KBM-7 (cell line): ENCODE measurements around the gene ZMYM2.
"Not testable (repeated sequence)": the region's sequence is repeated elsewhere in the genome, so short reads cannot be mapped to it uniquely, and the experiment has no call there.

Experiments
- DNase-seq: peaks from one replicate; pipeline ENCODE4 v3.0.0-alpha.2; 2015
- in situ Hi-C: fragments of 300-500 bp; cut with MboI; formaldehyde crosslinking; loops from 2 replicates; pipeline ENCODE4 v1.14.3; 2020; ENCODE audit warnings: low sequenced_read_pairs, low pct_unique_long_range_greater_than_20kb, mixed read lengths

The ZMYM2 gene

GRCh38 chr13:20035130-20035529 lies 76.6 kb downstream of the ZMYM2 start:
- no peak for DNase-seq
- in situ Hi-C loops: no loop called here

GRCh38 chr13:20037908-20038307 lies 79.4 kb downstream of the ZMYM2 start:
- DNase-seq: no peak
- in situ Hi-C loops: no loop called here

GRCh38 chr13:20042603-20043002 lies 84.1 kb downstream of the ZMYM2 start:
- DNase-seq, in situ Hi-C loops: not testable (repeated sequence)

GRCh38 chr13:20043207-20043925 lies 84.8 kb downstream of the ZMYM2 start:
- in situ Hi-C loops: no loop called here
- no peak for DNase-seq

- in situ Hi-C loops: no loop called here
- no peak for DNase-seq
Measured at GRCh38 chr13:20044086-20044485, 85.6 kb downstream of the ZMYM2 start.

GRCh38 chr13:20045950-20046548 lies 87.5 kb downstream of the ZMYM2 start:
- no peak for DNase-seq
- in situ Hi-C loops: no loop called here

- in situ Hi-C loops: no loop called here
- DNase-seq: no peak
Measured at GRCh38 chr13:20049558-20050473, 91.3 kb downstream of the ZMYM2 start.

GRCh38 chr13:20051366-20051765 lies 92.8 kb downstream of the ZMYM2 start:
- in situ Hi-C loops: no loop called here
- DNase-seq: no peak

GRCh38 chr13:20053016-20053415 lies 94.5 kb downstream of the ZMYM2 start:
- in situ Hi-C loops: no loop called here
- DNase-seq: no peak

GRCh38 chr13:20053891-20054290 lies 95.4 kb downstream of the ZMYM2 start:
- DNase-seq: no peak
- in situ Hi-C loops: no loop called here

GRCh38 chr13:20054586-20054985 lies 96.1 kb downstream of the ZMYM2 start:
- DNase-seq: no peak
- in situ Hi-C loops: no loop called here

- no peak for DNase-seq
- in situ Hi-C loops: no loop called here
Measured at GRCh38 chr13:20057214-20057613, 98.7 kb downstream of the ZMYM2 start.

GRCh38 chr13:20057963-20058362 lies 99.4 kb downstream of the ZMYM2 start:
- in situ Hi-C loops: no loop called here
- no peak for DNase-seq

GRCh38 chr13:20058476-20058875 lies 99.9 kb downstream of the ZMYM2 start:
- DNase-seq: no peak
- in situ Hi-C loops: no loop called here

GRCh38 chr13:20064128-20064527 lies 105.6 kb downstream of the ZMYM2 start:
- in situ Hi-C loops: no loop called here
- DNase-seq: no peak

- no peak for DNase-seq
Measured at GRCh38 chr13:20065516-20065915, 107.0 kb downstream of the ZMYM2 start.

GRCh38 chr13:20069956-20070355 lies 111.4 kb downstream of the ZMYM2 start:
- DNase-seq: no peak
- in situ Hi-C loops: no loop called here

More at GRCh38 chr13:20065516-20065915, 107.0 kb downstream of the ZMYM2 start:
- in situ Hi-C loops: no loop called here

GRCh38 chr13:20073775-20074174 lies 115.2 kb downstream of the ZMYM2 start:
- no peak for DNase-seq
- in situ Hi-C loops: no loop called here

GRCh38 chr13:20074966-20075365 lies 116.4 kb downstream of the ZMYM2 start:
- DNase-seq: no peak
- in situ Hi-C loops: no loop called here

- in situ Hi-C loops: no loop called here
- DNase-seq: no peak
Measured at GRCh38 chr13:20077086-20077485, 118.6 kb downstream of the ZMYM2 start.
